ENCODE data around the gene WASL. TPM values are rescaled to one million over a fixed set of nuclear protein-coding genes. Genes with fewer than 3 reads are reported as not detected.

Gene WASL
- total RNA-seq, 2 experiments from 2014 or later, result 4.4 to 6.3 TPM

- H4K20me1 ChIP-seq (ENCODE audit: insufficient read depth, low read length), result 0 out of 2 replicates have a peak, but pooled peaks cover 12% of the 10 kb centered on the region
- no peak for DNase-seq (ENCODE audit: low spot score)
- CTCF ChIA-PET (ENCODE audit: unreplicated experiment), result no interaction called here
- no peaks in the 10 kb centered on the region for H3K9me2 ChIP-seq (ENCODE audit: insufficient read depth, low read length)
- BruUV-seq (replicated peaks), result no TSS peak
- H3K27ac ChIP-seq (ENCODE audit: low read depth, low read length, poor library complexity, severe bottlenecking), result no peak overlapping the region
- no peak overlapping the region for H3K4me3 ChIP-seq (ENCODE audit: low read depth, low read length, poor library complexity, severe bottlenecking)
- H3K4me2 ChIP-seq (ENCODE audit: low read length), result no peak overlapping the region
- H2AFZ ChIP-seq (ENCODE audit: low read length), result no peak overlapping the region
- POLR2A ChIA-PET, result no interaction called here
- H3K36me3 ChIP-seq (ENCODE audit: insufficient read depth, low read length), result peaks cover 22% of the 10 kb centered on the region
- TF ChIP-seq EZH2phosphoT487 (IDR thresholded peaks at IDR 0.05; ENCODE audit: borderline replicate concordance, low read depth, low read length), result no peak
- TF ChIP-seq CTCF (conservative IDR thresholded peaks at IDR 0.05; ENCODE audit: low read length), result no peak
- no peaks in the 10 kb centered on the region for H3K4me1 ChIP-seq (ENCODE audit: insufficient read depth, low read length, poor library complexity, severe bottlenecking)
- intact Hi-C loops (cut with micrococcal nuclease; ENCODE audit: unreplicated experiment), result no loop called here
- no peaks in the 10 kb centered on the region for H3K9me3 ChIP-seq (ENCODE audit: low read length)
- H3K79me2 ChIP-seq (ENCODE audit: insufficient read depth, low read depth, low read length), result no peaks in the 10 kb centered on the region
Measured at GRCh38 chr7:123711832-123712293, 36.9 kb downstream of the WASL start.

GRCh38 chr7:123710683-123711082 is 38.1 kb downstream of the WASL start:
- no peak overlapping the region for H3K4me2 ChIP-seq (ENCODE audit: low read length)
- 0 out of 2 replicates have a peak, but pooled peaks cover 12% of the 10 kb centered on the region for H4K20me1 ChIP-seq (ENCODE audit: insufficient read depth, low read length)
- H3K9me3 ChIP-seq (ENCODE audit: low read length), result no peaks in the 10 kb centered on the region
- POLR2A ChIA-PET, result interaction anchor here (1.0 kb wide), 1 partner anchor 23 kb away, joined by 3 read pairs; no protein-coding TSS in a partner anchor
- CTCF ChIA-PET (ENCODE audit: unreplicated experiment), result no interaction called here
- TF ChIP-seq CTCF (conservative IDR thresholded peaks at IDR 0.05; ENCODE audit: low read length) (no peak), EZH2phosphoT487 (IDR thresholded peaks at IDR 0.05; ENCODE audit: borderline replicate concordance, low read depth, low read length) (no peak)
- H3K4me1 ChIP-seq (ENCODE audit: insufficient read depth, low read length, poor library complexity, severe bottlenecking), result no peaks in the 10 kb centered on the region
- DNase-seq (ENCODE audit: low spot score), result no peak
- H3K4me3 ChIP-seq (ENCODE audit: low read depth, low read length, poor library complexity, severe bottlenecking), result no peak overlapping the region
- H3K79me2 ChIP-seq (ENCODE audit: insufficient read depth, low read depth, low read length), result no peaks in the 10 kb centered on the region
- no peaks in the 10 kb centered on the region for H3K9me2 ChIP-seq (ENCODE audit: insufficient read depth, low read length)
- intact Hi-C loops (cut with micrococcal nuclease; ENCODE audit: unreplicated experiment), result no loop called here
- no peak overlapping the region for H3K27ac ChIP-seq (ENCODE audit: low read depth, low read length, poor library complexity, severe bottlenecking)
- BruUV-seq (replicated peaks), result no TSS peak
- no peak overlapping the region for H2AFZ ChIP-seq (ENCODE audit: low read length)
- H3K36me3 ChIP-seq (ENCODE audit: insufficient read depth, low read length), result peaks cover 30% of the 10 kb centered on the region

GRCh38 chr7:123709525-123709924 is 39.3 kb downstream of the WASL start:
- H2AFZ ChIP-seq (ENCODE audit: low read length), result no peak overlapping the region
- no peak for TF ChIP-seq CTCF (conservative IDR thresholded peaks at IDR 0.05; ENCODE audit: low read length)
- no peak for TF ChIP-seq EZH2phosphoT487 (IDR thresholded peaks at IDR 0.05; ENCODE audit: borderline replicate concordance, low read depth, low read length)
- DNase-seq (ENCODE audit: low spot score), result no peak
- intact Hi-C loops (cut with micrococcal nuclease; ENCODE audit: unreplicated experiment), result no loop called here
- no TSS peak for BruUV-seq (replicated peaks)
- H3K9me2 ChIP-seq (ENCODE audit: insufficient read depth, low read length), result no peaks in the 10 kb centered on the region
- H3K27ac ChIP-seq (ENCODE audit: low read depth, low read length, poor library complexity, severe bottlenecking), result no peak overlapping the region
- POLR2A ChIA-PET, result interaction anchor here (1.0 to 1.1 kb wide), 2 partner anchors 20 to 24 kb away, joined by 3 read pairs; no protein-coding TSS in a partner anchor
- no peaks in the 10 kb centered on the region for H3K4me1 ChIP-seq (ENCODE audit: insufficient read depth, low read length, poor library complexity, severe bottlenecking)
- H3K4me2 ChIP-seq (ENCODE audit: low read length), result no peak overlapping the region
- H3K36me3 ChIP-seq (ENCODE audit: insufficient read depth, low read length), result peaks cover 35% of the 10 kb centered on the region
- CTCF ChIA-PET (ENCODE audit: unreplicated experiment), result no interaction called here
- no peaks in the 10 kb centered on the region for H3K79me2 ChIP-seq (ENCODE audit: insufficient read depth, low read depth, low read length)
- H4K20me1 ChIP-seq (ENCODE audit: insufficient read depth, low read length), result 0 out of 2 replicates have a peak, but pooled peaks cover 12% of the 10 kb centered on the region
- H3K9me3 ChIP-seq (ENCODE audit: low read length), result no peaks in the 10 kb centered on the region
- no peak overlapping the region for H3K4me3 ChIP-seq (ENCODE audit: low read depth, low read length, poor library complexity, severe bottlenecking)
